IPS-18c (cell line): ENCODE data around the gene MROH8.
"Not testable (repeated sequence)": the region's sequence is repeated elsewhere in the genome, so short reads cannot be mapped to it uniquely, and the experiment has no call there.

Experiments
- H3K4me3 ChIP-seq: 2 replicates; pipeline ENCODE4 v1.7.0; 2013; ENCODE audit warnings: low read depth, mild to moderate bottlenecking, low read length, moderate library complexity; ENCODE audit not compliant: insufficient read depth
- H3K9me3 ChIP-seq: one replicate; pipeline ENCODE4 v1.6.1; 2013; ENCODE audit warnings: mild to moderate bottlenecking, low read length, moderate library complexity; ENCODE audit not compliant: control insufficient read depth, insufficient read depth

The MROH8 gene

DNA sequence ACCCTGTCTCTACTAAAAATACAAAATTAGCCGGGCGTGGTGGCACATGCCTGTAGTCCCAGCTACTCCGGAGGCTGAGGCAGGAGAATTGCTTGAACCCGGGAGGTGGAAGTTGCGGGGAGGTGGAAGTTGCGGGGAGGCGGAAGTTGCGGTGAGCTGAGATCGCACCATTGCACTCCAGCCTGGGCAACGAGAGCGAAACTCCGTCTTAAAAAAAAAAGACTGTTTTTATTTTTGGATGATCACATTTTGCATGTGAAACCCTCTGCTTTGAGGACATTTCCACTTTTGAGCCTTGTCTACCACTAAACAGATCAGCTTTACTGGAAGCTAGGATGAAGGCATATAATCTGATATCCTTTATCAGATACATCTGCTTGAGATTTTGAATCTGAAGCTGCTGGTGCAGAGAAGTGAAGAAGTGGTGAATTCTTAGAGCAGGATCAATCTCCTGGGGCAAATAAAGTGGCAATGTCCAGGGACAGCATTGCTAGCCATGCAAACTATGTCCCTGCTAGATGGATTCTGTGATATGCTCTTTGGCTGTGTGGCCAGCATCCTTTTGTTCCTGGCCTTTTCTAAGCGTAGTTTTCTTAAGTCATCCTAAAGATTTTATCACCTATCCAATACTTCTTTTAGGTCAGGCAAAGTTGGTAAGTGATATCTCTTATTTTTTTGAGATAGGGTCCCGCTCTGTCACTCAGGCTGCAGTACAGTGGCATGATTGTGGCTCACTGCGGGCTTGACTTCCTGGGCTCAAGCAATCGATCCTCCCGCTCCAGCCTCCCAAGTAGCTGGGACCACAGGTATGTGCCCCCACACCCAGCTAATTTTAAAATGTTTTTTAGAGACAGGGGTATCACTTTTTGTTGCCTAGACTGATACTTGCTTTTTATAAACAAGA is 106.8 kb downstream of the MROH8 start:
- H3K4me3 ChIP-seq: no peak overlapping the region
- H3K9me3 ChIP-seq: no peaks in the 10 kb centered on the region

DNA sequence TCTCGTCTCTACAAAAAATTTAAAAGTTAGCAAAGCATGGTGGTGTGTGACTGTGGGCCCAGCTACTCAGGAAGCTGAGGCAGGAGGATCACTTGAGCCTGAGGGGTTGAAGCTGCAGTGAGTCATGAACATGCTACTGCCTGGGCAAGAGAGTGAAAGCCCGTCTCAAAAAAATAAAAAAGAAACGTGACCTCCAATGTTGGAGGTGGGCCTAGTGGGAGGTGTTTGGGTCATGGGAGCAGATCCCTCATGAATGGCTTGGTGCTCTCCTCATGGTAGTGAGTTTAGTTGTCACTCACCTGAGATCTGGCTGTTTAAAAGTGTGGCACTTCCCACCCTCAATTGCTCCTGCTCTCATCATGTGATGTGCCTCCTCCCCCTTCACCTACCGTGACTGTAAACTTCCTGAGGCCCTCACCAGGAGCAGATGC is 107.9 kb downstream of the MROH8 start:
- Histone ChIP-seq H3K9me3 (no peaks in the 10 kb centered on the region), H3K4me3 (no peak overlapping the region)

DNA sequence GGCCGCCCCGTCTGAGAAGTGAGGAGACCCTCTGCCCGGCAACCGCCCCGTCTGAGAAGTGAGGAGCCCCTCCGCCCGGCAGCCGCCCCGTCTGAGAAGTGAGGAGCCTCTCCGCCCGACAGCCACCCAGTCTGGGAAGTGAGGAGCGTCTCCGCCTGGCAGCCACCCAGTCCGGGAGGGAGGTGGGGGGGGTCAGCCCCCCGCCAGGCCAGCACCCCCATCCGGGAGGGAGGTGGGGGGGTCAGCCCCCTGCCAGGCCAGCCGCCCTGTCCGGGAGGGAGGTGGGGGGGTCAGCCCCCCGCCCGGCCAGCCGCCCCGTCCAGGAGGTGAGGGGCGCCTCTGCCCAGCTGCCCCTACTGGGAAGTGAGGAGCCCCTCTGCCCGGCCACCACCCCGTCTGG is 109.8 kb downstream of the MROH8 start:
- not testable (repeated sequence) for H3K4me3 ChIP-seq, H3K9me3 ChIP-seq

DNA sequence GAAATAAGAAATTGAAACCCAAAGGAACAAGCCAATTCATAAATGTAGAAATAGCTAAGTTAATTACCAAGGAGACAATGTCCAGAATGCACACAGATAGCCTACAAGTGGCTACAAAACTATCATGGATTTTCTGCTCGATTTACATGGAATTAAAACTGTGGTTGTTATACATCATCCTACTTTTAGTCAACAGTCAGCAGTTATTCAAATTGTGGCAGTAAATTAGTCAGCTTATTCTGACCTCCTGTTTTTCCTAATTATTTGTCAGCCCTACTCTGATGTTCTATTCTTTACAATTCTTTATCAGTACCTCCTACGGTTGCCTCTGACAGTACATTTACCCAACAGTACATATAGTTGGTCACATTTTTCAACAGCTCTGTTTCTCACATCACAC is 113.2 kb downstream of the MROH8 start:
- Histone ChIP-seq H3K9me3 (no peaks in the 10 kb centered on the region), H3K4me3 (no peak overlapping the region)

DNA sequence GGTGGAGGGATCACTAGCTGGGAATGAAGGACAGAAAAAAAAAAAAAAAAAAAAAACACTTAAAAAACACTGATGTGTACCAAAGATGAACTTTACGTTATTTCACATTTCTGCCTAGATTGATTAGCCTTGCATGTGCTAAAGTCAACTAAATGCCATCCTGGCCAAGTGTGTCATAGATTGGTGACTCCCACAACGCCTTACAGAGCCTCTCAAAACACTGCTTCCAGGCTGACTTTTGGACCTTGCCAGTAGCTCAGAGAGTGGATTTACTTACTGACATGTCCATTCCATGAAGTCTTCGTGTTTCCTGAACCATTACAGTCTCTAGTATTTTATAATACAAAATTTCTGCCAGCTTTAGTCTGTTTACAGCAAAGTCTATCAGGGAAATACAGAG is 124.1 kb downstream of the MROH8 start:
- no peaks in the 10 kb centered on the region for H3K9me3 ChIP-seq
- H3K4me3 ChIP-seq: no peak overlapping the region

DNA sequence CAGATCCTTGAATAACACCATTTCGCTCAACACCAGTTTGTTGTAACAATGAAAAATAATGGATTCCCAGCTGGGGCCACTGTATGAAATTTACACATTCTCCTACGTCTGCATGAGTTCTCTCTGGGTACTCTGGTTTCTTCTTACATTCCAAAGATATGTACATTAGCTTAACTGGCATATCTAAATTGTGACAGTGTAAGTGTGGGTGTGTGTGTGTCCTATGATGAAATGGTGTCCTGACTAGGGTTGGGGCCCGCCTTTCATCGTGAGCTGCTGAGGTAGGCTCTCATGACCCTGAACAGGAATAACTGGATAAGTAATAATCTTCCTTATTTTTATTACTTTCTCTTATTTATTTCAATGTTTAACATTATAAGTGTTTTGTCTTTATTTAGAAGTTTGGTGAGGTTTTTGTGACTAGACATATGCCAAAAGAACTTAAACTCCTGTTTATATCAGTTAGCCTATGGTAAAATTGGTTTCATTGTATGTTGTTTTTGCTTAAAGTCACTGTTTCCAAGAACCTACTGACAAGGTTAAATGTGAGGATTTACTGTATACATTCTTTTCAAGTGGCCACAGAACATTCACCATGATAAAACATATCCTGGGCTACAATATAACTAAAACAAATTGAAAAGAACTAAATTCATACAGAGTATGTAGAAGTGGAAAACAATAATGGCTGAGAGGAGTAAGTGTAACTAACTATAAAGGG is 126.0 kb downstream of the MROH8 start:
- Histone ChIP-seq H3K9me3 (no peaks in the 10 kb centered on the region), H3K4me3 (no peak overlapping the region)
